Pancreas (tissue), 10 donors: Measurements from ENCODE around the gene RRAGC. TPM values are rescaled to one million over a fixed set of nuclear protein-coding genes. Genes with fewer than 3 reads are reported as not detected.

Experiments used
- ATAC-seq, 4 donors: fragments of 200-7000 bp; cut with Tn5 transposase; one replicate each; pipeline versions ENCODE4 v1.8.0 to v1.9.1; 2020; ENCODE audit warnings: mild to moderate bottlenecking in 4 of 4, moderate library complexity in 4 of 4
- DNase-seq, 6 donors: peaks; one replicate each; pipeline ENCODE4 v3.0.0-alpha.2; 2020
- FAIRE-seq: peaks from 2 replicates; lab custom pipeline; 2012; peaks lifted over from hg19 to GRCh38; lab: Jason Lieb, UNC
- H3K27ac ChIP-seq, 4 donors: fragments of 200-600 bp; sonication (generic); 1 replicate in 3 of 4; 2 replicates in 1 of 4; pipeline versions ENCODE4 v1.5.0 to v1.8.0; 2020
- H3K27me3 ChIP-seq, 4 donors: fragments of 200-600 bp; one replicate each; pipeline ENCODE4 v1.8.0; 2021
- H3K36me3 ChIP-seq, 3 donors: fragments of 200-600 bp; sonication (generic) in 1 of 3; one replicate each; pipeline versions ENCODE4 v1.5.0 to v1.8.0; 2020 to 2021
- H3K4me1 ChIP-seq, 3 donors: fragments of 200-600 bp; one replicate each; pipeline ENCODE4 v1.8.0; 2021
- H3K4me3 ChIP-seq, 4 donors: fragments of 200-600 bp; sonication (generic) in 2 of 4; one replicate each; pipeline versions ENCODE4 v1.5.0 to v1.8.0; 2020 to 2021
- H3K9me3 ChIP-seq, 4 donors: fragments of 200-600 bp; one replicate each; pipeline ENCODE4 v1.8.0; 2021
- CTCF ChIP-seq, 4 donors: fragments of 200-600 bp; sonication (generic) in 3 of 4; IDR thresholded peaks; one replicate each; pipeline versions ENCODE4 v1.5.0 to v1.8.0; 2021; ENCODE audit warnings: antibody characterized with exemption in 4 of 4
- WGBS, 2 donors: extraction: QIAGEN DNeasy Blood & Tissue Kit; methylation state at CpG; one replicate each; pipeline ENCODE4 v1.1.7; 2013; 5-methylcytosine and 5-hydroxymethylcytosine counted together
- intact Hi-C, 3 donors: fragments of 100-400 bp; cut with DNase I; formaldehyde crosslinking; loops; one replicate each; pipeline versions ENCODE4 v1.11.1 to v1.14.2; 2022
- polyA plus RNA-seq, 2 donors: library from polyadenylated mRNA; stranded (reverse); fragments of 200-250 nt; gene quantifications; one replicate each; pipeline ENCODE4 v1.2.3, GENCODE V29; 2013
- total RNA-seq, 6 donors: library from RNA; stranded (reverse); fragmentation: NEBNext Ultra II Directional in 4 of 6; extraction: Animal tissue kit (Norgen Biotek cat#: 25700) in 4 of 6; gene quantifications; one replicate each; pipeline versions ENCODE4 v1.2.1 to v1.2.4, GENCODE V29; 2021 to 2023
- donor health status: healthy with polysubstance abuse.
- donor health status: DM: no; HTN: no; CAD: no; lungs with moderate emphysema.
- donor health status: DM: no; HTN: no; CAD: no.
- donor health status: control.
- donor health status: control.
- donor health status: Bipolar disorder and iron deficiency.
- donor health status: DM: yes; HTN: yes; CAD: no.
- donor health status: DM: no; HTN: no; CAD: no.
- donor health status: DM: no; HTN: no; CAD: no.
- donor health status: DM: yes; HTN: yes; CAD: no.

Gene RRAGC
- total and polyA plus RNA-seq, 8 donors, result 4.3 to 13.5 (median 8.2) TPM

- intact Hi-C loops, result no loop called here
These were observed 66.3 kb downstream of the RRAGC start for GRCh38 chr1:38793299-38793698.

GRCh38 chr1:38791892-38792291 lies 67.7 kb downstream of the RRAGC start:
- Histone ChIP-seq H3K9me3 (no peaks in the 10 kb centered on the region), H3K4me1 (no peaks in the 10 kb centered on the region), H3K4me3 (no peak overlapping the region), H3K27ac (no peak overlapping the region), H3K36me3 (no peaks in the 10 kb centered on the region), H3K27me3 (peaks cover 0 to 4% (median 0%) of the 10 kb centered on the region in 4 donors)
- WGBS, 2 donors, result 13 to 24% methylated on average over 1 of the region's 1 CpG
- intact Hi-C loops, result no loop called here
- DNase-seq, result no peak
- TF ChIP-seq CTCF (IDR thresholded peaks at IDR 0.05), result no peak
- no peak for ATAC-seq
- FAIRE-seq, result no peak

More at GRCh38 chr1:38793299-38793698, 66.3 kb downstream of the RRAGC start:
- H3K36me3 ChIP-seq, result no peaks in the 10 kb centered on the region
- H3K27ac ChIP-seq, result no peak overlapping the region
- H3K27me3 ChIP-seq, result peaks cover 0 to 4% (median 0%) of the 10 kb centered on the region in 4 donors
- DNase-seq (no peak), ATAC-seq (no peak), FAIRE-seq (no peak)
- TF ChIP-seq CTCF (IDR thresholded peaks at IDR 0.05), result no peak
- no peaks in the 10 kb centered on the region for H3K4me1 ChIP-seq
- no peaks in the 10 kb centered on the region for H3K9me3 ChIP-seq
- H3K4me3 ChIP-seq, result no peak overlapping the region

- Histone ChIP-seq H3K4me3 (no peak overlapping the region), H3K27me3 (peaks cover 0 to 7% (median 2%) of the 10 kb centered on the region in 4 donors), H3K27ac (no peak overlapping the region), H3K4me1 (no peaks in the 10 kb centered on the region), H3K9me3 (no peaks in the 10 kb centered on the region), H3K36me3 (no peaks in the 10 kb centered on the region)
- FAIRE-seq (no peak), ATAC-seq (no peak), DNase-seq (no peak)
- no peak for TF ChIP-seq CTCF (IDR thresholded peaks at IDR 0.05)
- intact Hi-C loops, result no loop called here
These were observed 68.4 kb downstream of the RRAGC start for GRCh38 chr1:38791164-38791515.

- H3K4me1 ChIP-seq, result no peaks in the 10 kb centered on the region
- peaks cover 0 to 9% (median 2%) of the 10 kb centered on the region in 4 donors for H3K27me3 ChIP-seq
- DNase-seq, result no peak
- no peaks in the 10 kb centered on the region for H3K9me3 ChIP-seq
- no peak overlapping the region for H3K4me3 ChIP-seq
- ATAC-seq, result no peak
- intact Hi-C loops, result no loop called here
- H3K36me3 ChIP-seq, result no peaks in the 10 kb centered on the region
- H3K27ac ChIP-seq, result no peak overlapping the region
- 63 to 64% methylated on average over 6 of the region's 6 CpGs for WGBS, 2 donors
- FAIRE-seq, result no peak
- no peak for TF ChIP-seq CTCF (IDR thresholded peaks at IDR 0.05)
These were observed 69.0 kb downstream of the RRAGC start for GRCh38 chr1:38790422-38791163.

GRCh38 chr1:38789498-38790169 lies 69.9 kb downstream of the RRAGC start:
- TF ChIP-seq CTCF (IDR thresholded peaks at IDR 0.05), result no peak
- no peak for ATAC-seq
- Histone ChIP-seq H3K4me1 (no peaks in the 10 kb centered on the region), H3K27me3 (peaks cover 0 to 16% (median 2%) of the 10 kb centered on the region in 4 donors), H3K9me3 (no peaks in the 10 kb centered on the region), H3K4me3 (no peak overlapping the region), H3K27ac (no peak overlapping the region), H3K36me3 (no peaks in the 10 kb centered on the region)
- no peak for DNase-seq
- FAIRE-seq, result no peak
- intact Hi-C loops, result no loop called here
- 46 to 48% methylated on average over 5 of the region's 5 CpGs for WGBS, 2 donors
